OCI-LY7 (cell line): ENCODE measurements around the gene RPRD1B. TPM values are rescaled to one million over a fixed set of nuclear protein-coding genes. Genes with fewer than 3 reads are reported as not detected.

ENCODE experiments used
- BruUV-seq: library from RNA; stranded (reverse); fragments of 400-500 nt; replicated peaks from 2 replicates; lab custom pipeline; 2021; lab: Mats Ljungman, UMichigan
- CTCF ChIA-PET: fragments of 300-600 bp; sonication (Branson Sonifier 250); formaldehyde crosslinking; loops from one replicate; lab custom pipeline; 2022; ENCODE audit warnings: antibody characterized with exemption; ENCODE audit not compliant: unreplicated experiment; lab: Charles Lee
- POLR2A ChIA-PET: fragments of 300-600 bp; sonication (Branson Sonifier 250); formaldehyde crosslinking; loops from one replicate; lab custom pipeline; 2022; ENCODE audit warnings: antibody characterized with exemption; lab: Charles Lee
- DNase-seq: peaks from one replicate; pipeline ENCODE4 v3.0.0-alpha.2; 2015; ENCODE audit warnings: low spot score
- H2AFZ ChIP-seq: fragments of 200-600 bp; sonication (generic), shearing (Covaris generic); 2 replicates; pipeline ENCODE4 v1.6.1; 2014; ENCODE audit warnings: mild to moderate bottlenecking, antibody characterized with exemption, low read length, moderate library complexity
- H3K27ac ChIP-seq: fragments of 200-600 bp; sonication (generic); 2 replicates; pipeline ENCODE4 v1.5.1; 2014; ENCODE audit warnings: mixed run types, low read depth, mild to moderate bottlenecking, moderate library complexity, low read length, inconsistent platforms; ENCODE audit not compliant: poor library complexity, severe bottlenecking
- H3K36me3 ChIP-seq: fragments of 200-600 bp; sonication (generic); 2 replicates; pipeline ENCODE4 v1.6.1; 2014; ENCODE audit warnings: mild to moderate bottlenecking, antibody characterized with exemption, low read length, moderate library complexity, mixed read lengths; ENCODE audit not compliant: insufficient read depth
- H3K4me1 ChIP-seq: fragments of 200-600 bp; sonication (generic); 2 replicates; pipeline ENCODE4 v1.5.1; 2014; ENCODE audit warnings: mild to moderate bottlenecking, low read length; ENCODE audit not compliant: insufficient read depth, poor library complexity, severe bottlenecking
- H3K4me2 ChIP-seq: fragments of 200-600 bp; sonication (generic); 2 replicates; pipeline ENCODE4 v1.6.1; 2014; ENCODE audit warnings: mild to moderate bottlenecking, low read length
- H3K4me3 ChIP-seq: fragments of 200-600 bp; sonication (generic); 2 replicates; pipeline ENCODE4 v1.5.1; 2014; ENCODE audit warnings: mild to moderate bottlenecking, low read depth, low read length; ENCODE audit not compliant: poor library complexity, severe bottlenecking
- H3K79me2 ChIP-seq: fragments of 200-600 bp; sonication (generic); 2 replicates; pipeline ENCODE4 v1.6.1; 2016; ENCODE audit warnings: low read depth, mild to moderate bottlenecking, low read length, moderate library complexity, mixed read lengths; ENCODE audit not compliant: insufficient read depth
- H3K9me2 ChIP-seq: fragments of 200-600 bp; sonication (generic); 2 replicates; pipeline ENCODE4 v1.6.1; 2016; ENCODE audit warnings: mild to moderate bottlenecking, low read length, mixed read lengths; ENCODE audit not compliant: insufficient read depth
- H3K9me3 ChIP-seq: fragments of 200-600 bp; sonication (generic); 2 replicates; pipeline ENCODE4 v1.6.1; 2014; ENCODE audit warnings: mild to moderate bottlenecking, mixed run types, low read length, mixed read lengths
- H4K20me1 ChIP-seq: fragments of 200-600 bp; sonication (generic); 2 replicates; pipeline ENCODE4 v1.6.1; 2014; ENCODE audit warnings: mild to moderate bottlenecking, antibody characterized with exemption, low read length, moderate library complexity, mixed read lengths; ENCODE audit not compliant: insufficient read depth
- EZH2phosphoT487 ChIP-seq: fragments of 200-600 bp; sonication (generic); IDR thresholded peaks from 2 replicates; pipeline ENCODE4 v1.6.1; 2018; ENCODE audit warnings: low read depth, borderline replicate concordance, mild to moderate bottlenecking, mixed run types, antibody characterized with exemption, low read length, moderate library complexity, mixed read lengths
- intact Hi-C: fragments of 100-400 bp; cut with micrococcal nuclease; formaldehyde crosslinking; loops from one replicate; pipeline ENCODE4 v1.10.0; 2022; ENCODE audit not compliant: unreplicated experiment
- total RNA-seq, 2 experiments: library from RNA; depleted of rRNA in 1 of 2; stranded (reverse); fragments of >200 nt in 1 of 2; shearing (Covaris generic) in 1 of 2; gene quantifications; 2 replicates each; pipeline ENCODE4 v1.2.3, GENCODE V29; 2014 to 2022
- TF ChIP-seq, protein P1 (sequence below): fragments of 200-600 bp; sonication (generic); conservative IDR thresholded peaks from 2 replicates; pipeline ENCODE4 v1.5.1; 2014; ENCODE audit warnings: mild to moderate bottlenecking, antibody characterized with exemption, low read length, moderate library complexity, mixed read lengths

The RPRD1B gene
- total RNA-seq, 2 experiments from 2014 or later: 45.6 to 67.9 TPM

DNA sequence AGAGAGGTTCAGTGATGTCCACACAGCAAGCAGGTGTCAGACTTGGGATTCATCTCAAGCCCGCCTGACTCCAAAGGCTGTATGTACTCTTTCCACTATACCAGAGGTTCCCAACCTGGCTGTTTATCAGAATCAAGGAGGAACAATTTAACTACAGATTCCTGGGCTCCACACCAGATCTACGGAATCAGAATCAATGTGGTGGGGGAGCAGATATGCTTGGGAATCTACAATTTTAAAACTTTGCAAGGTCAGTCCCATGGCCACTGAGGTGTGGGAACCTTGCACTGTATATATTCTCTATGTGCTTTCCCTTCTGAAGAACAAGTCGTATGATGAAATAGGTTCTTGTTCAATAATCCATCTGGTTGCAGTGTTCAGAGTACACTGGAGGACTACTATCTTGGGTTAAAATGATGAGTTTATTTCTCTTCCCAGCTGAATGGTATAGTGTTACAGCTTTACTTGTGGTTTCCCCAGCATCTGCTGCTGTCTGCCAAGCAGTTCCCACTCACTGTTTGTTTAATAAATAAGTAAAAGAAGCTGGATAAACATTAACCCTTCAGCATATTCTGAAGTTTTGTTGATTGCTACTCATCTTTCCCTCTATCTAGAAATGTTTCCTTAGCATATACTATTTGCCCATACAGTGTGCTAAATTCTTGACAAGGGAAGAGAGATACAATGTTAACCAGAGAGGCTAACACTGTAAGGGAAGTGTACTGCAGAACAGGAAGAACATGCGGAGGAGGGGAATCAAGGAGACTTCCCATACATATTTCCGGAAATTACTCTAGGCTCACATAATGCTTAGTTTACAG lies 10.2 kb upstream of the RPRD1B start:
- ChIA-PET CTCF (no interaction called here), POLR2A (interaction anchor here (1.0 kb wide), 1 partner anchor 10 kb away, joined by 4 read pairs; the partner anchor contains the start of genes RPRD1B and TTI1)
- H3K4me1 ChIP-seq: peaks cover 9% of the 10 kb centered on the region
- H3K27ac ChIP-seq: no peak overlapping the region
- BruUV-seq: no TSS peak
- DNase-seq: no peak
- H3K9me3 ChIP-seq: peaks cover 16% of the 10 kb centered on the region
- peaks cover 72% of the 10 kb centered on the region; the same call in 1 of the 2 replicates for H3K79me2 ChIP-seq
- no peak overlapping the region for H3K4me3 ChIP-seq
- no peak overlapping the region for H2AFZ ChIP-seq
- intact Hi-C loops: no loop called here
- 0 out of 2 replicates have a peak, but pooled peaks cover 4% of the 10 kb centered on the region for H4K20me1 ChIP-seq
- no peak for TF ChIP-seq EZH2phosphoT487
- TF ChIP-seq, protein P1, sequence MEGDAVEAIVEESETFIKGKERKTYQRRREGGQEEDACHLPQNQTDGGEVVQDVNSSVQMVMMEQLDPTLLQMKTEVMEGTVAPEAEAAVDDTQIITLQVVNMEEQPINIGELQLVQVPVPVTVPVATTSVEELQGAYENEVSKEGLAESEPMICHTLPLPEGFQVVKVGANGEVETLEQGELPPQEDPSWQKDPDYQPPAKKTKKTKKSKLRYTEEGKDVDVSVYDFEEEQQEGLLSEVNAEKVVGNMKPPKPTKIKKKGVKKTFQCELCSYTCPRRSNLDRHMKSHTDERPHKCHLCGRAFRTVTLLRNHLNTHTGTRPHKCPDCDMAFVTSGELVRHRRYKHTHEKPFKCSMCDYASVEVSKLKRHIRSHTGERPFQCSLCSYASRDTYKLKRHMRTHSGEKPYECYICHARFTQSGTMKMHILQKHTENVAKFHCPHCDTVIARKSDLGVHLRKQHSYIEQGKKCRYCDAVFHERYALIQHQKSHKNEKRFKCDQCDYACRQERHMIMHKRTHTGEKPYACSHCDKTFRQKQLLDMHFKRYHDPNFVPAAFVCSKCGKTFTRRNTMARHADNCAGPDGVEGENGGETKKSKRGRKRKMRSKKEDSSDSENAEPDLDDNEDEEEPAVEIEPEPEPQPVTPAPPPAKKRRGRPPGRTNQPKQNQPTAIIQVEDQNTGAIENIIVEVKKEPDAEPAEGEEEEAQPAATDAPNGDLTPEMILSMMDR: no peak
- no peak overlapping the region for H3K4me2 ChIP-seq
- peaks cover 49% of the 10 kb centered on the region for H3K36me3 ChIP-seq
- H3K9me2 ChIP-seq: no peaks in the 10 kb centered on the region

DNA sequence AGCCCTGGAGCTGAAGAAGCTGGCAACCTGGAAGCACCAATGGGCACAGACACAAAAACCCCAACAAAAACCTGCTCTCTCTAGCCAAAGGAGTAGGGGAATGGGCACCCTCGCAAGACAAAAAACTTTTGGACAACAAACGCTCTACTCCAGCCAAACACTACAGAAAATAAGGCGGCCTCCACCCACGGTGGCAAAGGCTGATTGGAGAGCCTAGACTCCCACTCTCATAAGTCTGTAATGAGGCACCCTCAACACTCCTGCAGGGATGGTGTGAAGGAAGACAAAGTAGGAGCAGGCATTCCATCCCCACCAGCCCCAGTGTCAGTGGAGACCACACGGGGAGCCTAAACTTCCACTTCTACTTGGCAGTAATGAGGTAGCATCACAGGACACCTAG lies 9.1 kb upstream of the RPRD1B start:
- peaks cover 5% of the 10 kb centered on the region; the same call in 1 of the 2 replicates for H3K9me3 ChIP-seq
- no peak for DNase-seq
- peaks cover 72% of the 10 kb centered on the region; the same call in 1 of the 2 replicates for H3K79me2 ChIP-seq
- no peak overlapping the region for H3K27ac ChIP-seq
- H3K4me2 ChIP-seq: no peak overlapping the region
- ChIA-PET POLR2A (interaction anchor here (1.0 kb wide), 1 partner anchor 9 kb away, joined by 4 read pairs; the partner anchor contains the start of genes RPRD1B and TTI1), CTCF (no interaction called here)
- 0 out of 2 replicates have a peak, but pooled peaks cover 4% of the 10 kb centered on the region for H4K20me1 ChIP-seq
- TF ChIP-seq EZH2phosphoT487: no peak
- H3K9me2 ChIP-seq: no peaks in the 10 kb centered on the region
- intact Hi-C loops: no loop called here
- peaks cover 9% of the 10 kb centered on the region for H3K4me1 ChIP-seq
- peaks cover 43% of the 10 kb centered on the region for H3K36me3 ChIP-seq
- H3K4me3 ChIP-seq: no peak overlapping the region
- H2AFZ ChIP-seq: no peak overlapping the region
- BruUV-seq: no TSS peak

DNA sequence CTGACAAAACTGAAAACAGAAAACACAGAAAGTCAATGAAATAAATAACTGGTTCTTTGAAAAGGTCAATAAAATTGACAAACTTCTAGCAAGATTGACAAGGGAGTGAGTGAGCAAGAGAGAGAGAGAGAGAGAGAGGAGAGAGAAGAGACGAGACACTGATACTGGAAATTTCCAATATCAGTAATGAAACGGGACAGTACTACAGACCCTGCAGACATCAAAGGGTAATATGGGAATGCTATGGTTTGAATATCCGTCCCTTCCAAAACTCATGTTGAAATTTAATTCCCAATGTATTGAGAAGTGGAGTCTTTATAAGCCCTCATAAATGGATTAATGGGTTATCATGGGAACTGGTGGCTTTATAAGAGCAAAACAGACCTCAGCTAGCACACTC lies 4.1 kb upstream of the RPRD1B start:
- no peak overlapping the region for H3K4me2 ChIP-seq
- CTCF ChIA-PET: interaction anchor here (0.6 kb wide), 1 partner anchor 483 kb away, joined by 3 read pairs; no protein-coding TSS in a partner anchor
- peaks cover 91% of the 10 kb centered on the region for H3K79me2 ChIP-seq
- intact Hi-C loops: no loop called here
- TF ChIP-seq EZH2phosphoT487: no peak
- TF ChIP-seq, protein P1: no peak
- POLR2A ChIA-PET: interaction anchor here (0.6 kb wide), 1 partner anchor 29 kb away, joined by 8 read pairs; no protein-coding TSS in a partner anchor
- no peaks in the 10 kb centered on the region for H3K9me2 ChIP-seq
- no peak overlapping the region for H3K4me3 ChIP-seq
- H3K4me1 ChIP-seq: peaks cover 21% of the 10 kb centered on the region
- DNase-seq: no peak
- H3K27ac ChIP-seq: no peak overlapping the region
- H4K20me1 ChIP-seq: 0 out of 2 replicates have a peak, but pooled peaks cover 4% of the 10 kb centered on the region
- no TSS peak for BruUV-seq
- no peaks in the 10 kb centered on the region for H3K9me3 ChIP-seq
- H2AFZ ChIP-seq: no peak overlapping the region
- peaks cover 42% of the 10 kb centered on the region for H3K36me3 ChIP-seq
